ENCODE data around the gene LRMDA.

The LRMDA gene

DNA sequence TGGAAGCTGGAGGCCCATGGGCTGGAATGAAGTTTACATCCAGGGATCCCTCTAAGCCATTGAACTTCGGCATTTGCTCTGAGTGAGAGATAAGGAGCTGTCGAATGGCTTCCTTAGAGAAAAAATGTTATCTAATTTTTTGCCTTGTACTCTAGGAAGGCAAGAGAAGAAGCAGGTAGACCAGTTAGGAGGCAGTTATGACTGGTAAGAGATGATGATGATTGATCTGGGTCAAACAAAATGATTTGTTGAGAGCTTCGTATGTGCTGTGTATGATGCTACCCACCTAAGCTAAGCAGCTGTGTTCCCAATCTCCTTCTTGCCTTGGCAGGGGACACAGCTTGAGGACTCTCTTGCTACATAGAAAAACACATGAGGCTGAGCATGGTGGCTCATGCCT is 370.2 kb downstream of the LRMDA start:
- H3K9me2 ChIP-seq (replicated peaks; ENCODE audit: insufficient read depth, low read length): no peaks in the 10 kb centered on the region
- no peak overlapping the region for H3K27ac ChIP-seq (ENCODE audit: low read depth, low read length)
- H3K4me3 ChIP-seq (ENCODE audit: insufficient read depth, low read length, poor library complexity, severe bottlenecking): no peak overlapping the region
- H3K36me3 ChIP-seq (ENCODE audit: low read length): no peaks in the 10 kb centered on the region
- H3F3A ChIP-seq (ENCODE audit: insufficient read depth): no peaks in the 10 kb centered on the region
- no peaks in the 10 kb centered on the region for H4K20me1 ChIP-seq (ENCODE audit: low read depth, low read length)
- H2AFZ ChIP-seq (ENCODE audit: low read depth, low read length, severe bottlenecking): no peak overlapping the region
- no peak overlapping the region for H3K9ac ChIP-seq (ENCODE audit: low read length)
- no peaks in the 10 kb centered on the region for H3K9me3 ChIP-seq (ENCODE audit: insufficient read depth, low read length)
- no peaks in the 10 kb centered on the region for H3K27me3 ChIP-seq (ENCODE audit: low read length)
- no peak overlapping the region for H3K4me2 ChIP-seq (ENCODE audit: low read depth, low read length, poor library complexity, severe bottlenecking)
- no peak for TF ChIP-seq EZH2phosphoT487 (conservative IDR thresholded peaks at IDR 0.05; ENCODE audit: low read length)
- TF ChIP-seq, protein P1, sequence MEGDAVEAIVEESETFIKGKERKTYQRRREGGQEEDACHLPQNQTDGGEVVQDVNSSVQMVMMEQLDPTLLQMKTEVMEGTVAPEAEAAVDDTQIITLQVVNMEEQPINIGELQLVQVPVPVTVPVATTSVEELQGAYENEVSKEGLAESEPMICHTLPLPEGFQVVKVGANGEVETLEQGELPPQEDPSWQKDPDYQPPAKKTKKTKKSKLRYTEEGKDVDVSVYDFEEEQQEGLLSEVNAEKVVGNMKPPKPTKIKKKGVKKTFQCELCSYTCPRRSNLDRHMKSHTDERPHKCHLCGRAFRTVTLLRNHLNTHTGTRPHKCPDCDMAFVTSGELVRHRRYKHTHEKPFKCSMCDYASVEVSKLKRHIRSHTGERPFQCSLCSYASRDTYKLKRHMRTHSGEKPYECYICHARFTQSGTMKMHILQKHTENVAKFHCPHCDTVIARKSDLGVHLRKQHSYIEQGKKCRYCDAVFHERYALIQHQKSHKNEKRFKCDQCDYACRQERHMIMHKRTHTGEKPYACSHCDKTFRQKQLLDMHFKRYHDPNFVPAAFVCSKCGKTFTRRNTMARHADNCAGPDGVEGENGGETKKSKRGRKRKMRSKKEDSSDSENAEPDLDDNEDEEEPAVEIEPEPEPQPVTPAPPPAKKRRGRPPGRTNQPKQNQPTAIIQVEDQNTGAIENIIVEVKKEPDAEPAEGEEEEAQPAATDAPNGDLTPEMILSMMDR (IDR thresholded peaks at IDR 0.05; ENCODE audit: insufficient read depth, low read length, poor library complexity, severe bottlenecking): no peak
- H3K79me2 ChIP-seq (ENCODE audit: insufficient read depth, low read length): no peaks in the 10 kb centered on the region

DNA sequence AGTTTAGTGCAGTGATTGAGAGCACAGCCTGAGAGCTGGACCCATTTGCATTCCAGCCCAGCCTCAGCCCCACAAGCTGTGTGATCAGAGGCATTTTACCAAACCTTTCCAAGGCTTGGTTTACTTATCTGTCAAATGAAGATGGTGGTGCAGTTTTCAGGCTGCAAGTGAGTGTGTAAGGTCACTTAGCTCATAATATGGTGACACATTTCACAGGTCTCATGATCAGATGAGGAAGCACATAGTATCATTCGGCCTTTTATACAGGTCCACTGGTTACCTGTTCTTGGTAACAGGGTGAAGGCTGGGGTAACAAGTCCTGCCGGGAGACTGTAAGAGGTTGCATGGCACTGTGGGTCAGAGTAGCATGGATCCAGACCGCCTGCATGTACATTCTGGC is 371.7 kb downstream of the LRMDA start:
- Histone ChIP-seq H3K27ac (ENCODE audit: low read depth, low read length) (no peak overlapping the region), H3K4me2 (ENCODE audit: low read depth, low read length, poor library complexity, severe bottlenecking) (no peak overlapping the region), H4K20me1 (ENCODE audit: low read depth, low read length) (no peaks in the 10 kb centered on the region), H3K9ac (ENCODE audit: low read length) (no peak overlapping the region), H3K79me2 (ENCODE audit: insufficient read depth, low read length) (no peaks in the 10 kb centered on the region), H2AFZ (ENCODE audit: low read depth, low read length, severe bottlenecking) (no peak overlapping the region), H3K27me3 (ENCODE audit: low read length) (no peaks in the 10 kb centered on the region), H3K36me3 (ENCODE audit: low read length) (no peaks in the 10 kb centered on the region), H3K9me2 (replicated peaks; ENCODE audit: insufficient read depth, low read length) (no peaks in the 10 kb centered on the region), H3K4me3 (ENCODE audit: insufficient read depth, low read length, poor library complexity, severe bottlenecking) (no peak overlapping the region), H3K9me3 (ENCODE audit: insufficient read depth, low read length) (no peaks in the 10 kb centered on the region), H3F3A (ENCODE audit: insufficient read depth) (no peaks in the 10 kb centered on the region)
- no peak for TF ChIP-seq EZH2phosphoT487 (conservative IDR thresholded peaks at IDR 0.05; ENCODE audit: low read length)

DNA sequence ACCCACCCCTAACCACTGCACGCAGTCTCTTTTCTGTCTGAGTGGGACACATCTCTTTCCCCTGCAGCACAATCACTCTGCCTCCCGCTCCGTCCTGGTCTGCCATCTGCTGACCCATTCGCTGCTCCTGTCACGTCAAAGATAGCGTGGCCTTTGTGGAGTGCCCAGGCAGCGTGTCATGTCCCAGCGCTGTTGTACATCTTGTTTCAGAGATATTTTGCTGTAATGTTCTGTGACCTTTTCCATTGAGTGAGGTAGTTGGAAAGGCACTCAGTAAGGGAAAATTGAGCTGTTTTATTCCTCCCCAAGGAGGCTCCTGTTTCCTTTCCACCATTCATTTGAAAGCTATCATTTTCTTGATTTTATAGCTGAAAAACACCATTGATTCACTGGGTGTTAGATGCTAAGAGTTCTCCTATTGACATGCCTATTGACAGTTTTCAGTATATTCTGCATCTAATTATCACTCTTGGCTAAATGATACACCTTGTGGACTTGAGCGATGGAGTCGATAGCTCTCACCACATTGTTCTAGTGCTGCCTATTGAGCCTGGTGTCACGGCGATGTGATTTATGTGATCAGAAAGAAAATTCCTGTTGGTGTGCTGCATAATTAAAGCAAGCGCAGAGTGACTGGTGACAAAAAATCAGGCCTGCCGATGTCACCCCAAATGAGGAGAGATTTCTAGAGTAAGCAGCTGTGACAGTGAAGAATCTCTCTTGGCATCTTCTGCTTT is 372.6 kb downstream of the LRMDA start:
- no peaks in the 10 kb centered on the region for H3K27me3 ChIP-seq (ENCODE audit: low read length)
- H3K27ac ChIP-seq (ENCODE audit: low read depth, low read length): no peak overlapping the region
- no peaks in the 10 kb centered on the region for H3K79me2 ChIP-seq (ENCODE audit: insufficient read depth, low read length)
- H3K4me3 ChIP-seq (ENCODE audit: insufficient read depth, low read length, poor library complexity, severe bottlenecking): no peak overlapping the region
- no peaks in the 10 kb centered on the region for H3F3A ChIP-seq (ENCODE audit: insufficient read depth)
- no peaks in the 10 kb centered on the region for H3K9me2 ChIP-seq (replicated peaks; ENCODE audit: insufficient read depth, low read length)
- H4K20me1 ChIP-seq (ENCODE audit: low read depth, low read length): no peaks in the 10 kb centered on the region
- H3K4me2 ChIP-seq (ENCODE audit: low read depth, low read length, poor library complexity, severe bottlenecking): no peak overlapping the region
- TF ChIP-seq, protein P1 (IDR thresholded peaks at IDR 0.05; ENCODE audit: insufficient read depth, low read length, poor library complexity, severe bottlenecking): no peak
- no peak for TF ChIP-seq EZH2phosphoT487 (conservative IDR thresholded peaks at IDR 0.05; ENCODE audit: low read length)
- H3K9ac ChIP-seq (ENCODE audit: low read length): no peak overlapping the region
- H3K9me3 ChIP-seq (ENCODE audit: insufficient read depth, low read length): no peaks in the 10 kb centered on the region
- H3K36me3 ChIP-seq (ENCODE audit: low read length): no peaks in the 10 kb centered on the region
- H2AFZ ChIP-seq (ENCODE audit: low read depth, low read length, severe bottlenecking): no peak overlapping the region

DNA sequence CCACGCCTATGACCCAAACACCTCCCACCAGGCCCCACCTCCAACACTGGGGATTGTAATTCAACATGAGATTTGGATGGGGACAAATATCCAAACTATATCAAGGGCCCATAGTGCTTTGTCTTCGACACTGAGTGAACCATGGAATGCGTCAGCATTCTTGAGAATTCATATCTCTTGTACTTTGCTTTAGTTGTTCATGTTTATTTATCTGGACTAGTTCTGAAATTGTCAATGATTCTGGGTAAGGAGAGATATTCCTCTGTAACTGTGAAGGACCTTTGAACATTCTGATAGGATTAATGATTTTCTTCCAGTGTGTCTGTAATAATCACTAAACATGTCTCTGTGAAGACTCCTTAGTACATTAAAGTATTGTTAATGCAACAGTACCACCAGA is 374.8 kb downstream of the LRMDA start:
- Histone ChIP-seq H3K4me3 (ENCODE audit: insufficient read depth, low read length, poor library complexity, severe bottlenecking) (no peak overlapping the region), H3K27me3 (ENCODE audit: low read length) (no peaks in the 10 kb centered on the region), H3K9me3 (ENCODE audit: insufficient read depth, low read length) (no peaks in the 10 kb centered on the region), H3K4me2 (ENCODE audit: low read depth, low read length, poor library complexity, severe bottlenecking) (no peak overlapping the region), H3K9ac (ENCODE audit: low read length) (no peak overlapping the region), H3K36me3 (ENCODE audit: low read length) (no peaks in the 10 kb centered on the region), H4K20me1 (ENCODE audit: low read depth, low read length) (no peaks in the 10 kb centered on the region), H2AFZ (ENCODE audit: low read depth, low read length, severe bottlenecking) (no peak overlapping the region), H3F3A (ENCODE audit: insufficient read depth) (no peaks in the 10 kb centered on the region), H3K27ac (ENCODE audit: low read depth, low read length) (no peak overlapping the region), H3K79me2 (ENCODE audit: insufficient read depth, low read length) (no peaks in the 10 kb centered on the region), H3K9me2 (replicated peaks; ENCODE audit: insufficient read depth, low read length) (no peaks in the 10 kb centered on the region)
- TF ChIP-seq, protein P1 (IDR thresholded peaks at IDR 0.05; ENCODE audit: insufficient read depth, low read length, poor library complexity, severe bottlenecking): no peak
- no peak for TF ChIP-seq EZH2phosphoT487 (conservative IDR thresholded peaks at IDR 0.05; ENCODE audit: low read length)

Measured in SU-DHL-6 (cell line).